GM12892 (cell line): ENCODE measurements around the gene PAK6.

Experiments
- POLR2A ChIP-seq: IDR thresholded peaks from 2 replicates; pipeline ENCODE4 v1.6.1; 2011; ENCODE audit warnings: low read depth, low read length, control low read depth
- TAF1 ChIP-seq: IDR thresholded peaks from 2 replicates; pipeline ENCODE4 v1.6.1; 2011; ENCODE audit warnings: low read depth, mild to moderate bottlenecking, control low read depth, low read length, borderline replicate concordance

- no peak for TF ChIP-seq POLR2A
- no peak for TF ChIP-seq TAF1
Measured at GRCh38 chr15:40229316-40229715, 9.5 kb upstream of the PAK6 start.
